K562 (cell line): ENCODE measurements around the gene S100A6. TPM values are rescaled to one million over a fixed set of nuclear protein-coding genes. Genes with fewer than 3 reads are reported as not detected.

ENCODE experiments used
- ATAC-seq: fragments of 200-7000 bp; cut with Tn5 transposase; 3 replicates; pipeline ENCODE4 v1.9.1; 2020; ENCODE audit warnings: moderate library complexity
- BruUV-seq: library from RNA; stranded (reverse); fragments of 400-500 nt; replicated peaks from 2 replicates; lab custom pipeline; 2021; lab: Mats Ljungman, UMichigan
- CTCF ChIA-PET: fragments of 300-600 bp; formaldehyde crosslinking; extraction: SDS; loops from one replicate; lab custom pipeline; 2021; ENCODE audit warnings: low intra/inter-chr PET ratio; lab: Yijun Ruan, JAX
- POLR2A ChIA-PET: fragments of 300-600, 350-650 bp; sonication (Branson Sonifier 250); formaldehyde crosslinking; extraction: SDS; loops from one replicate; lab custom pipeline; 2021; ENCODE audit warnings: antibody characterized with exemption, inconsistent platforms; lab: Yijun Ruan, JAX
- DNase-seq, 4 experiments: peaks; one replicate each; pipeline versions ENCODE4 v3.0.0 to v3.0.0-alpha.2; 2011 to 2018; ENCODE audit warnings: low spot score in 3 of 4, mixed read lengths in 3 of 4; ENCODE audit errors: extremely low read depth in 1 of 4
- FAIRE-seq: peaks from 2 replicates; lab custom pipeline; 2011; peaks lifted over from hg19 to GRCh38; lab: Jason Lieb, UNC
- H2AFZ ChIP-seq: 2 replicates; pipeline ENCODE4 v1.6.0; 2011; ENCODE audit warnings: low read depth, low read length, control low read depth, inconsistent platforms
- H3K27ac ChIP-seq: fragments of 200-600 bp; 3 replicates; pipeline ENCODE4 v1.8.0; 2011; ENCODE audit warnings: low read depth, mild to moderate bottlenecking, control low read depth, inconsistent platforms, low read length, moderate library complexity, mixed read lengths; ENCODE audit errors: extremely low read depth
- H3K27me3 ChIP-seq, 2 experiments: fragments of 300-600 bp in 1 of 2; 2 replicates in 1 of 2; 3 replicates in 1 of 2; pipeline versions ENCODE4 v1.6.0 to v1.8.0; 2011; ENCODE audit warnings: inconsistent platforms in 2 of 2, low read length in 2 of 2, mild to moderate bottlenecking in 1 of 2, mixed read lengths in 1 of 2, moderate library complexity in 1 of 2; ENCODE audit not compliant: control insufficient read depth in 2 of 2, insufficient read depth in 2 of 2
- H3K36me3 ChIP-seq: fragments of 300-600 bp; 3 replicates; pipeline ENCODE4 v1.8.0; 2011; ENCODE audit warnings: mild to moderate bottlenecking, low read length, inconsistent platforms; ENCODE audit not compliant: control insufficient read depth, insufficient read depth
- H3K4me1 ChIP-seq, 2 experiments: fragments of 200-600 bp in 1 of 2; replicated peaks in 1 of 2; 2 replicates in 1 of 2; 3 replicates in 1 of 2; pipeline versions ENCODE4 v1.5.1 to v1.8.0; 2011; ENCODE audit warnings: inconsistent platforms in 2 of 2, low read length in 2 of 2, mild to moderate bottlenecking in 1 of 2, mixed read lengths in 1 of 2, moderate library complexity in 1 of 2; ENCODE audit not compliant: control insufficient read depth in 2 of 2, insufficient read depth in 2 of 2
- H3K4me2 ChIP-seq: 2 replicates; pipeline ENCODE4 v1.6.1; 2011; ENCODE audit warnings: low read length, control low read depth, inconsistent platforms, mixed read lengths; ENCODE audit not compliant: insufficient read depth
- H3K4me3 ChIP-seq: fragments of 200-600 bp; sonication (generic), shearing (Covaris generic); 2 replicates; pipeline ENCODE4 v1.5.1; 2016; ENCODE audit warnings: control low read depth, inconsistent platforms
- H3K79me2 ChIP-seq: fragments of 200-600 bp; 3 replicates; pipeline ENCODE4 v1.8.0; 2011; ENCODE audit warnings: low read length, inconsistent platforms; ENCODE audit not compliant: control insufficient read depth, insufficient read depth
- H3K9ac ChIP-seq, 2 experiments: 2 replicates each; pipeline versions ENCODE4 v1.6.0 to v1.6.1; 2011; ENCODE audit warnings: low read depth in 2 of 2, low read length in 2 of 2, control low read depth in 1 of 2, inconsistent platforms in 1 of 2, mild to moderate bottlenecking in 1 of 2, mixed read lengths in 1 of 2; ENCODE audit not compliant: insufficient read depth in 1 of 2
- H3K9me1 ChIP-seq: one replicate; pipeline ENCODE4 v1.6.0; 2011; ENCODE audit warnings: inconsistent platforms, mild to moderate bottlenecking, low read length, moderate library complexity; ENCODE audit not compliant: control insufficient read depth, insufficient read depth
- H3K9me3 ChIP-seq: replicated peaks from 2 replicates; pipeline ENCODE4 v1.5.1; 2011; ENCODE audit warnings: low read depth, low read length, inconsistent platforms; ENCODE audit not compliant: control insufficient read depth, insufficient read depth
- H4K20me1 ChIP-seq: replicated peaks from 2 replicates; pipeline ENCODE4 v1.6.1; 2011; ENCODE audit warnings: low read length, inconsistent platforms, mixed read lengths; ENCODE audit not compliant: control insufficient read depth, insufficient read depth
- HCFC1 ChIP-seq: IDR thresholded peaks from 2 replicates; pipeline ENCODE4 v1.6.1; 2012; ENCODE audit warnings: low read depth, low read length, improper control_type of control experiment
- KDM1A ChIP-seq, 2 experiments: fragments of 450-650 bp; IDR thresholded peaks; 2 replicates each; pipeline ENCODE4 v1.6.1; 2016; ENCODE audit warnings: mild to moderate bottlenecking in 2 of 2
- MEF2A ChIP-seq: IDR thresholded peaks from 2 replicates; pipeline ENCODE4 v1.6.1; 2011; ENCODE audit warnings: low read depth, mild to moderate bottlenecking, low read length, moderate library complexity; ENCODE audit not compliant: control insufficient read depth
- MYC ChIP-seq, 2 experiments: fragments of 250-450 bp in 1 of 2; sonication (Bioruptor Pico) in 1 of 2; IDR thresholded peaks; 2 replicates each; pipeline versions ENCODE4 v1.5.1 to v1.6.1; 2012 to 2021; ENCODE audit warnings: low read depth in 2 of 2, borderline replicate concordance in 1 of 2, improper control_type of control experiment in 1 of 2, low read length in 1 of 2, mild to moderate bottlenecking in 1 of 2, moderate library complexity in 1 of 2
- NRF1 ChIP-seq, 2 experiments: fragments of 450-650 bp; IDR thresholded peaks in 1 of 2; conservative IDR thresholded peaks in 1 of 2; 2 replicates each; pipeline ENCODE4 v1.6.1; 2014; ENCODE audit warnings: mild to moderate bottlenecking in 2 of 2
- SMAD1 ChIP-seq: fragments of 150-350 bp; IDR thresholded peaks from 2 replicates; pipeline ENCODE4 v1.6.1; 2014; ENCODE audit warnings: low read length, low read depth; ENCODE audit not compliant: partially characterized antibody
- SMARCB1 ChIP-seq: IDR thresholded peaks from 2 replicates; pipeline ENCODE4 v1.6.1; 2011; ENCODE audit warnings: improper control_type of control experiment, low read depth; ENCODE audit not compliant: insufficient read length
- ZNF239 ChIP-seq: fragments of 250-450 bp; sonication (Bioruptor Pico); IDR thresholded peaks from 2 replicates; pipeline ENCODE4 v1.4.0; 2020; ENCODE audit warnings: mild to moderate bottlenecking
- WGBS: fragments of 100-300 bp; shearing (Covaris generic); methylation state at CpG from one replicate; pipeline ENCODE4 v1.1.6; 2016; ENCODE audit warnings: low coverage, mixed read lengths; ENCODE audit not compliant: insufficient coverage; ENCODE audit errors: missing lambda C conversion rate; 5-methylcytosine and 5-hydroxymethylcytosine counted together
- in situ Hi-C: fragments of 300-500 bp; cut with MboI; formaldehyde crosslinking; loops from 4 replicates; pipeline ENCODE4 v1.15.0; 2018; ENCODE audit warnings: inconsistent platforms, mixed read lengths
- intact Hi-C: fragments of 100-400 bp; cut with micrococcal nuclease; formaldehyde crosslinking; loops from 2 replicates; pipeline ENCODE4 v1.14.2; 2022
- polyA plus RNA-seq, 8 experiments: library from polyadenylated mRNA; depleted of rRNA in 4 of 8; stranded (reverse) in 5 of 8; unstranded in 3 of 8; fragments of >200 nt; fragmentation: Nextera tagmentation in 2 of 8; fragmentation: Illumina TruSeq in 1 of 8; extraction: Ambion mirVana in 2 of 8; extraction: Trizol in 1 of 8; gene quantifications; 2 replicates each; pipeline versions ENCODE4 v1.2.1 to v1.2.3, GENCODE V29; 2011 to 2014; ENCODE audit warnings: inconsistent platforms in 1 of 8, missing spikeins in 1 of 8
- total RNA-seq, 7 experiments: library from RNA; depleted of rRNA in 6 of 7; stranded (reverse); fragments of >200 nt in 6 of 7; fragmentation: Illumina TruSeq in 2 of 7; extraction: Trizol in 2 of 7; gene quantifications; 2 replicates each; pipeline versions ENCODE4 v1.2.1 to v1.2.3, GENCODE V29; 2011 to 2021; ENCODE audit warnings: low replicate concordance in 1 of 7
- TF ChIP-seq, protein P1 (sequence below): fragments of 450-650 bp; formaldehyde crosslinking; IDR thresholded peaks from 2 replicates; pipeline ENCODE4 v1.4.0; 2022; ENCODE audit warnings: missing genetic modification characterization

Gene S100A6
- total and polyA plus RNA-seq, 9 of the 15 experiments (the other 6 are each of a cell fraction or from before 2014, with no cell fraction given) = 9.8 to 66.5 (median 23.2) TPM

DNA sequence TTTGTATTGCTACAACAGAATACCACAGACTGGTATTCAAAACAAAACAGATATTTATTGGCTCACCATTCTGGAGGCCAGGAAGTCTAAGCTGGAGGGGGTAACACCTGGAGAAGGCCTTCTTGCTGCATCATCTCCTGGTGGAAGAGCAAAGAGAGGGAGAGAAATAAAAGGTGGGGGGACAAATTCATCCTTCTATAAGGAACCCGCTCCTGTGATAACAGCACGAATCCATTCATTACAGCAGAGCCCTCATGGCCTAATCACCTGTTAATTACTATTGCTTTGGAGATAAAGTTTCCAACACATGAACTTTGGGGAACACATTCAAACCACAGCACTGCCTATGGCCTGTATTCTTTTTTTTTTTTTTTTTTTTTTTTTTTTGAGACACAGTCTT lies 24.4 kb upstream of the S100A6 start:
- Histone ChIP-seq H3K79me2 (no peaks in the 10 kb centered on the region), H3K27ac (no peak overlapping the region), H3K4me1 (peaks cover under 1% of the 10 kb centered on the region in 2 experiments; a peak in 2 of 5 replicates), H3K9ac (no peak overlapping the region), H3K27me3 (no peaks in the 10 kb centered on the region), H2AFZ (no peak overlapping the region), H4K20me1 (no peaks in the 10 kb centered on the region), H3K9me1 (peaks cover under 1% of the 10 kb centered on the region), H3K4me2 (no peak overlapping the region), H3K36me3 (no peaks in the 10 kb centered on the region), H3K9me3 (no peaks in the 10 kb centered on the region), H3K4me3 (no peak overlapping the region)
- DNase-seq (no peak), ATAC-seq (no peak), FAIRE-seq (no peak)
- in situ Hi-C loops = loop anchor here (10.0 kb wide), 1 partner anchor 45 kb away; no protein-coding TSS in a partner anchor
- TF ChIP-seq SMAD1 = no peak
- no peak for TF ChIP-seq HCFC1
- TF ChIP-seq, protein P1, sequence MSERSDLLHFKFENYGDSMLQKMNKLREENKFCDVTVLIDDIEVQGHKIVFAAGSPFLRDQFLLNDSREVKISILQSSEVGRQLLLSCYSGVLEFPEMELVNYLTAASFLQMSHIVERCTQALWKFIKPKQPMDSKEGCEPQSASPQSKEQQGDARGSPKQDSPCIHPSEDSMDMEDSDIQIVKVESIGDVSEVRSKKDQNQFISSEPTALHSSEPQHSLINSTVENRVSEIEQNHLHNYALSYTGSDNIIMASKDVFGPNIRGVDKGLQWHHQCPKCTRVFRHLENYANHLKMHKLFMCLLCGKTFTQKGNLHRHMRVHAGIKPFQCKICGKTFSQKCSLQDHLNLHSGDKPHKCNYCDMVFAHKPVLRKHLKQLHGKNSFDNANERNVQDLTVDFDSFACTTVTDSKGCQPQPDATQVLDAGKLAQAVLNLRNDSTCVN (CRISPR knock-in tag) = no peak
- TF ChIP-seq NRF1 (conservative IDR thresholded peaks at IDR 0.05 in 1 of 2, IDR thresholded peaks at IDR 0.05 in 1 of 2) = no peak
- TF ChIP-seq KDM1A (IDR thresholded peaks at IDR 0.05) = no peak
- TF ChIP-seq MEF2A = no peak
- no peak for TF ChIP-seq SMARCB1
- no peak for TF ChIP-seq MYC (IDR thresholded peaks at IDR 0.05; ENCODE audit: low read depth, low read length)
- TF ChIP-seq MYC (CRISPR knock-in tag; IDR thresholded peaks at IDR 0.05; ENCODE audit: borderline replicate concordance, low read depth) = no peak
- TF ChIP-seq ZNF239 = no peak
- POLR2A ChIA-PET = interaction anchor here (1.1 to 2.2 kb wide), 2 partner anchors 10 kb away, joined by 5 to 8 read pairs; no protein-coding TSS in a partner anchor
- no TSS peak for BruUV-seq
- 72% methylated on average over 2 of the region's 2 CpGs for WGBS
- CTCF ChIA-PET = no interaction called here
- intact Hi-C loops = no loop called here
